Mammary epithelial cell (primary cell): ENCODE results near the gene TRPM1.

Experiments
- EZH2 ChIP-seq: IDR thresholded peaks from 2 replicates; pipeline ENCODE4 v1.6.1; 2012; ENCODE audit warnings: low read length, inconsistent platforms, borderline replicate concordance
- TF ChIP-seq, protein P1 (sequence below), 2 donors: IDR thresholded peaks in 1 of 2; conservative IDR thresholded peaks in 1 of 2; 2 replicates each; pipeline ENCODE4 v1.5.1; 2011 to 2012; ENCODE audit warnings: inconsistent platforms in 2 of 2, low read length in 2 of 2, mild to moderate bottlenecking in 2 of 2, control low read depth in 1 of 2, low read depth in 1 of 2; ENCODE audit not compliant: insufficient read depth in 1 of 2; ENCODE audit errors: extremely low read depth in 1 of 2

DNA sequence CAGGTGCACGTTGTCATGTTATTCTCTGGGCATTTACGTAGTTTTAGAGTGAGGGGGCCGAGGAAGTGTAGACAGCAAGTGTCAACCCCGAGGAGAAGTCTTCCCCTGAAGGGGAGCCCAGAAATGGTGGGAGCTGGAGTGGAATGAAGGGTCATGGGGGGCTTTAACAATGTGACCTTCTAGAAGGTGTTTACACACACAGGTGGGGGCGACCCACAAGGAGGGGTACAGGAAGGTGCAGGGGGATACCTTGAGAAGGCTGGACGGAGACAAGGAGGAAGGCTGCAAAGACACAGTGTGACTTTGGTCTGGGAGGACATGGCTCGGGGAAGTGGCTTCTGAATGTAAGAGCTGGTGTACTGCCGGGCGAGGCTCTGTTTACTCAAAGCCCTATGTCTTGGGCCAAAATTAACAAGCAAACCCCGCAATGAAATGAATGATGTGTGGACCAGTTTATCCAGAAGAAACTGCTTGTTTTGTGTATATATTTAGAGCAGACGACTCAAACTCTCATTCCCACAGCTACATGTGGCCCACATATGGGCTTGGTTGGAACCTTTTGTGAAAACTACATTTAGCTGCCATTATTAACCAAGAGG is 18.7 kb downstream of the TRPM1 start:
- TF ChIP-seq, protein P1, sequence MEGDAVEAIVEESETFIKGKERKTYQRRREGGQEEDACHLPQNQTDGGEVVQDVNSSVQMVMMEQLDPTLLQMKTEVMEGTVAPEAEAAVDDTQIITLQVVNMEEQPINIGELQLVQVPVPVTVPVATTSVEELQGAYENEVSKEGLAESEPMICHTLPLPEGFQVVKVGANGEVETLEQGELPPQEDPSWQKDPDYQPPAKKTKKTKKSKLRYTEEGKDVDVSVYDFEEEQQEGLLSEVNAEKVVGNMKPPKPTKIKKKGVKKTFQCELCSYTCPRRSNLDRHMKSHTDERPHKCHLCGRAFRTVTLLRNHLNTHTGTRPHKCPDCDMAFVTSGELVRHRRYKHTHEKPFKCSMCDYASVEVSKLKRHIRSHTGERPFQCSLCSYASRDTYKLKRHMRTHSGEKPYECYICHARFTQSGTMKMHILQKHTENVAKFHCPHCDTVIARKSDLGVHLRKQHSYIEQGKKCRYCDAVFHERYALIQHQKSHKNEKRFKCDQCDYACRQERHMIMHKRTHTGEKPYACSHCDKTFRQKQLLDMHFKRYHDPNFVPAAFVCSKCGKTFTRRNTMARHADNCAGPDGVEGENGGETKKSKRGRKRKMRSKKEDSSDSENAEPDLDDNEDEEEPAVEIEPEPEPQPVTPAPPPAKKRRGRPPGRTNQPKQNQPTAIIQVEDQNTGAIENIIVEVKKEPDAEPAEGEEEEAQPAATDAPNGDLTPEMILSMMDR (conservative IDR thresholded peaks at IDR 0.05 in 1 of 2, IDR thresholded peaks at IDR 0.05 in 1 of 2; ENCODE audit: extremely low read depth in 1 of 2, insufficient read depth in 1 of 2, low read depth in 1 of 2, low read length in 2 of 2), result no peak
- no peak for TF ChIP-seq EZH2
